GM12878 (cell line): ENCODE measurements around the gene TBXA2R. TPM values are rescaled to one million over a fixed set of nuclear protein-coding genes. Genes with fewer than 3 reads are reported as not detected.

Source experiments
- ATAC-seq: fragments of 200-7000 bp; cut with Tn5 transposase; 3 replicates; pipeline ENCODE4 v1.9.1; 2020; ENCODE audit warnings: mild to moderate bottlenecking, moderate library complexity
- BruUV-seq: library from RNA; stranded (reverse); fragments of 400-500 nt; replicated peaks from 2 replicates; lab custom pipeline; 2021; lab: Mats Ljungman, UMichigan
- CTCF ChIA-PET: fragments of 300-600 bp; sonication (Branson Sonifier 250); formaldehyde crosslinking; extraction: SDS; loops from one replicate; lab custom pipeline; 2021; ENCODE audit warnings: inconsistent platforms; lab: Yijun Ruan, JAX
- POLR2A ChIA-PET: fragments of 350-600 bp; formaldehyde crosslinking; extraction: SDS; loops from one replicate; lab custom pipeline; 2021; ENCODE audit warnings: inconsistent platforms; lab: Charles Lee
- RAD21 ChIA-PET: fragments of 300-600 bp; sonication (Branson Sonifier 250); formaldehyde crosslinking; loops from one replicate; lab custom pipeline; 2023; ENCODE audit warnings: antibody characterized with exemption; ENCODE audit not compliant: unreplicated experiment; lab: Charles Lee
- SMC1A ChIA-PET: fragments of 300-600 bp; sonication (Branson Sonifier 250); formaldehyde crosslinking; loops from one replicate; lab custom pipeline; 2023; ENCODE audit not compliant: unreplicated experiment, uncharacterized antibody; lab: Charles Lee
- DNase-seq: peaks from one replicate; pipeline ENCODE4 v3.0.0-alpha.2; 2011; ENCODE audit warnings: low read depth, low spot score
- FAIRE-seq: peaks from 3 replicates; lab custom pipeline; 2011; peaks lifted over from hg19 to GRCh38; lab: Jason Lieb, UNC
- H2AFZ ChIP-seq: 2 replicates; pipeline ENCODE4 v1.6.0; 2011; ENCODE audit warnings: low read depth, low read length, control low read depth; ENCODE audit not compliant: control insufficient read depth
- H3K27ac ChIP-seq: 2 replicates; pipeline ENCODE4 v1.5.1; 2011; ENCODE audit warnings: control low read depth; ENCODE audit not compliant: control insufficient read depth, insufficient read depth
- H3K27me3 ChIP-seq, 2 experiments: replicated peaks in 1 of 2; 2 replicates each; pipeline versions ENCODE4 v1.6.0 to v1.6.1; 2011; ENCODE audit warnings: low read length in 1 of 2; ENCODE audit not compliant: control insufficient read depth in 2 of 2, insufficient read depth in 2 of 2
- H3K36me3 ChIP-seq, 2 experiments: 2 replicates each; pipeline ENCODE4 v1.5.1; 2011; ENCODE audit warnings: low read length in 1 of 2; ENCODE audit not compliant: control insufficient read depth in 2 of 2, insufficient read depth in 2 of 2
- H3K4me1 ChIP-seq: 2 replicates; pipeline ENCODE4 v1.6.1; 2011; ENCODE audit warnings: mild to moderate bottlenecking, low read length, moderate library complexity, mixed read lengths; ENCODE audit not compliant: control insufficient read depth, insufficient read depth
- H3K4me2 ChIP-seq: 2 replicates; pipeline ENCODE4 v1.6.0; 2011; ENCODE audit warnings: control low read depth; ENCODE audit not compliant: control insufficient read depth, insufficient read depth
- H3K4me3 ChIP-seq: fragments of 200-600 bp; sonication (generic); 2 replicates; pipeline ENCODE4 v1.5.1; 2016
- H3K79me2 ChIP-seq: 2 replicates; pipeline ENCODE4 v1.6.0; 2011; ENCODE audit warnings: low read length; ENCODE audit not compliant: control insufficient read depth, insufficient read depth
- H3K9ac ChIP-seq: 2 replicates; pipeline ENCODE4 v1.8.0; 2011; ENCODE audit warnings: low read length, control low read depth, mixed read lengths; ENCODE audit not compliant: control insufficient read depth, insufficient read depth
- H3K9me3 ChIP-seq: replicated peaks from 3 replicates; pipeline ENCODE4 v1.5.1; 2011; ENCODE audit warnings: mild to moderate bottlenecking, low read length; ENCODE audit not compliant: control insufficient read depth, insufficient read depth
- H4K20me1 ChIP-seq: 2 replicates; pipeline ENCODE4 v1.6.0; 2011; ENCODE audit not compliant: control insufficient read depth, insufficient read depth
- CBX3 ChIP-seq: fragments of 200-600 bp; sonication (generic); IDR thresholded peaks from 2 replicates; pipeline ENCODE4 v1.6.1; 2016; ENCODE audit warnings: low read depth, borderline replicate concordance
- CEBPZ ChIP-seq: fragments of 150-350 bp; IDR thresholded peaks from 2 replicates; pipeline ENCODE4 v1.6.1; 2016; ENCODE audit warnings: low read depth, low read length
- CTCF ChIP-seq, 3 experiments: IDR thresholded peaks in 2 of 3; conservative IDR thresholded peaks in 1 of 3; 2 replicates each; pipeline ENCODE4 v1.5.1; 2011; ENCODE audit warnings: low read depth in 3 of 3, low read length in 3 of 3, mild to moderate bottlenecking in 3 of 3, control low read depth in 2 of 3, moderate library complexity in 2 of 3, inconsistent platforms in 1 of 3, mixed read lengths in 1 of 3; ENCODE audit not compliant: control insufficient read depth in 2 of 3, insufficient read depth in 1 of 3; ENCODE audit errors: extremely low read depth in 1 of 3
- HCFC1 ChIP-seq: fragments of 150-350 bp; IDR thresholded peaks from 2 replicates; pipeline ENCODE4 v1.6.1; 2014; ENCODE audit warnings: low read length
- IRF5 ChIP-seq: fragments of 450-650 bp; IDR thresholded peaks from 2 replicates; pipeline ENCODE4 v1.6.1; 2017; ENCODE audit warnings: borderline replicate concordance
- KAT2A ChIP-seq: conservative IDR thresholded peaks from 2 replicates; pipeline ENCODE4 v1.6.1; 2011; ENCODE audit warnings: low read depth, low read length; ENCODE audit not compliant: control insufficient read depth
- KLF5 ChIP-seq: fragments of 450-650 bp; IDR thresholded peaks from 2 replicates; pipeline ENCODE4 v1.6.1; 2014; ENCODE audit warnings: mild to moderate bottlenecking; ENCODE audit not compliant: partially characterized antibody
- LARP7 ChIP-seq: fragments of 450-650 bp; IDR thresholded peaks from 2 replicates; pipeline ENCODE4 v1.6.1; 2017; ENCODE audit warnings: mild to moderate bottlenecking
- MEF2A ChIP-seq: IDR thresholded peaks from 2 replicates; pipeline ENCODE4 v1.6.1; 2011; ENCODE audit warnings: low read depth, mild to moderate bottlenecking, low read length, moderate library complexity; ENCODE audit not compliant: insufficient read depth
- NFYB ChIP-seq: IDR thresholded peaks from 2 replicates; pipeline ENCODE4 v1.6.1; 2011; ENCODE audit warnings: low read depth, mild to moderate bottlenecking, low read length, improper control_type of control experiment, moderate library complexity; ENCODE audit not compliant: insufficient read depth
- NR2C2 ChIP-seq: IDR thresholded peaks from 2 replicates; pipeline ENCODE4 v1.6.1; 2011; ENCODE audit warnings: borderline replicate concordance, low read depth; ENCODE audit not compliant: control insufficient read depth, insufficient read length
- PRDM15 ChIP-seq: fragments of 450-650 bp; formaldehyde crosslinking; IDR thresholded peaks from 2 replicates; pipeline ENCODE4 v1.4.0; 2020; ENCODE audit warnings: mild to moderate bottlenecking, moderate library complexity
- RB1 ChIP-seq: fragments of 450-650 bp; formaldehyde crosslinking; IDR thresholded peaks from 2 replicates; pipeline ENCODE4 v1.6.1; 2017; ENCODE audit warnings: mild to moderate bottlenecking, borderline replicate concordance
- SMC3 ChIP-seq: IDR thresholded peaks from 2 replicates; pipeline ENCODE4 v1.6.1; 2011; ENCODE audit warnings: low read length, improper control_type of control experiment, borderline replicate concordance
- SREBF2 ChIP-seq: IDR thresholded peaks from 2 replicates; pipeline ENCODE4 v1.6.1; 2012; ENCODE audit warnings: mild to moderate bottlenecking, low read length
- WGBS: methylation state at CpG from one replicate; pipeline ENCODE4 v1.1.6; 2016; ENCODE audit warnings: low lambda C conversion rate; ENCODE audit not compliant: insufficient replicate concordance, insufficient coverage; ENCODE audit errors: missing lambda C conversion rate; 5-methylcytosine and 5-hydroxymethylcytosine counted together
- in situ Hi-C: fragments of 300-500 bp; cut with MboI; formaldehyde crosslinking; loops from 9 replicates; pipeline ENCODE4 v1.14.3; 2018; ENCODE audit warnings: mixed read lengths
- intact Hi-C: fragments of 100-400 bp; cut with micrococcal nuclease; formaldehyde crosslinking; loops from one replicate; pipeline ENCODE4 v1.14.2; 2022; ENCODE audit not compliant: unreplicated experiment
- polyA plus RNA-seq, 11 experiments: library from polyadenylated mRNA; depleted of rRNA in 4 of 11; unstranded in 6 of 11; stranded (reverse) in 5 of 11; fragments of >200 nt; fragmentation: Nextera tagmentation in 4 of 11; fragmentation: Illumina TruSeq in 1 of 11; extraction: Ambion mirVana in 4 of 11; extraction: Trizol in 1 of 11; gene quantifications; 1 replicate in 1 of 11; 2 replicates in 10 of 11; pipeline versions ENCODE4 v1.2.1 to v1.2.3, GENCODE V29; 2011 to 2016; ENCODE audit warnings: inconsistent platforms in 2 of 11, missing spikeins in 2 of 11, low read depth in 1 of 11
- total RNA-seq, 4 experiments: library from RNA; depleted of rRNA in 3 of 4; stranded (reverse); fragments of >200 nt in 3 of 4; fragmentation: Illumina TruSeq in 1 of 4; extraction: Trizol in 1 of 4; gene quantifications; 2 replicates each; pipeline versions ENCODE4 v1.2.1 to v1.2.3, GENCODE V29; 2013 to 2021

The TBXA2R gene
- total and polyA plus RNA-seq, 10 of the 15 experiments (the other 5 are each of a cell fraction or from before 2014, with no cell fraction given) = 0.03 TPM; not detected in 8

GRCh38 chr19:3611841-3612240 lies 5.2 kb upstream of the TBXA2R start:
- BruUV-seq = no TSS peak
- SMC1A ChIA-PET = no interaction called here
- Histone ChIP-seq H3K4me1 (no peaks in the 10 kb centered on the region), H3K27ac (no peak overlapping the region), H3K4me3 (no peak overlapping the region), H3K9ac (no peak overlapping the region), H3K4me2 (no peak overlapping the region), H4K20me1 (no peaks in the 10 kb centered on the region), H2AFZ (no peak overlapping the region), H3K27me3 (no peaks in the 10 kb centered on the region), H3K79me2 (no peaks in the 10 kb centered on the region), H3K36me3 (peaks cover 0 to 8% of the 10 kb centered on the region in 2 experiments; a peak in 3 of 4 replicates), H3K9me3 (no peaks in the 10 kb centered on the region)
- 97% methylated on average over 36 of the region's 36 CpGs for WGBS
- ATAC-seq (no peak), FAIRE-seq (no peak), DNase-seq (no peak)
- POLR2A ChIA-PET = no interaction called here
- RAD21 ChIA-PET = no interaction called here
- CTCF ChIA-PET = no interaction called here
- intact Hi-C loops (no loop called here), in situ Hi-C loops (no loop called here)
- TF ChIP-seq CEBPZ (no peak), KLF5 (no peak), SMC3 (no peak), NFYB (no peak), RB1 (no peak), NR2C2 (no peak), SREBF2 (no peak), KAT2A (no peak), CBX3 (no peak), IRF5 (no peak), MEF2A (no peak), HCFC1 (no peak), CTCF (IDR thresholded peaks at IDR 0.05 in 2 of 3, conservative IDR thresholded peaks at IDR 0.05 in 1 of 3; ENCODE audit: control insufficient read depth in 2 of 3, extremely low read depth in 1 of 3, insufficient read depth in 1 of 3, low read depth in 3 of 3, low read length in 3 of 3) (no peak), LARP7 (no peak), PRDM15 (CRISPR knock-in tag) (no peak)
